Ovary (tissue), 9 donors: ENCODE results near the gene LAMTOR1. TPM values are rescaled to one million over a fixed set of nuclear protein-coding genes. Genes with fewer than 3 reads are reported as not detected.

Experiments used
- DNase-seq, 5 donors: peaks; one replicate each; pipeline ENCODE4 v3.0.0-alpha.2; 2019 to 2020
- H3K27ac ChIP-seq, 2 donors: fragments of 200-600 bp; one replicate each; pipeline versions ENCODE4 v1.5.1 to v1.8.0; 2019 to 2022
- H3K27me3 ChIP-seq: fragments of 200-600 bp; one replicate; pipeline ENCODE4 v1.8.0; 2022
- H3K36me3 ChIP-seq: fragments of 200-600 bp; sonication (generic); one replicate; pipeline ENCODE4 v1.5.1; 2019
- H3K4me1 ChIP-seq: one replicate; pipeline ENCODE4 v1.8.1; 2013; ENCODE audit warnings: mild to moderate bottlenecking, moderate library complexity; ENCODE audit not compliant: insufficient read depth
- H3K4me3 ChIP-seq: fragments of 200-600 bp; sonication (generic); one replicate; pipeline ENCODE4 v1.5.1; 2017
- H3K9me3 ChIP-seq, 2 donors: fragments of 200-600 bp in 1 of 2; sonication (generic) in 1 of 2; one replicate each; pipeline versions ENCODE4 v1.5.1 to v1.8.1; 2013 to 2019; ENCODE audit warnings: mild to moderate bottlenecking in 1 of 2, moderate library complexity in 1 of 2
- CTCF ChIP-seq, 3 donors: fragments of 450-650 bp in 2 of 3; fragments of 200-600 bp in 1 of 3; IDR thresholded peaks; one replicate each; pipeline versions ENCODE4 v1.5.1 to v1.8.0; 2016 to 2022; ENCODE audit warnings: antibody characterized with exemption in 3 of 3, mild to moderate bottlenecking in 1 of 3
- EP300 ChIP-seq: sonication (generic); formaldehyde crosslinking; IDR thresholded peaks from one replicate; pipeline ENCODE4 v1.6.1; 2017; ENCODE audit warnings: antibody characterized with exemption
- POLR2A ChIP-seq: fragments of 450-650 bp; IDR thresholded peaks from one replicate; pipeline ENCODE4 v1.6.1; 2017; ENCODE audit warnings: antibody characterized with exemption, mild to moderate bottlenecking, moderate library complexity
- WGBS, 3 donors: extraction: QIAGEN DNeasy Blood & Tissue Kit in 1 of 3; methylation state at CpG; one replicate each; pipeline versions ENCODE4 v1.1.5 to v1.1.7; 2013 to 2017; 5-methylcytosine and 5-hydroxymethylcytosine counted together
- intact Hi-C, 4 donors: fragments of 100-400 bp; cut with DNase I; formaldehyde crosslinking; loops; one replicate each; pipeline versions ENCODE4 v1.11.0 to v1.15.1; 2022 to 2023
- polyA plus RNA-seq, 2 donors: library from polyadenylated mRNA; stranded (reverse); fragments of 200-250 nt in 1 of 2; fragments of 350-450 nt in 1 of 2; fragmentation: Illumina TruSeq in 1 of 2; extraction: RNeasy Lipid Tissue Mini Kit (QIAGEN cat#74804) in 1 of 2; gene quantifications; one replicate each; pipeline ENCODE4 v1.2.3, GENCODE V29; 2013 to 2014
- total RNA-seq, 7 donors: library from RNA; depleted of rRNA in 2 of 7; stranded (reverse); fragments of >200 nt in 2 of 7; fragmentation: NEBNext Ultra II Directional in 3 of 7; extraction: Animal tissue kit (Norgen Biotek cat#: 25700) in 3 of 7; gene quantifications; one replicate each; pipeline versions ENCODE4 v1.1.0 to v1.2.4, GENCODE V29; 2016 to 2023
- donor health status: DM: no; HTN: no; CAD: no; lungs with moderate emphysema.
- donor health status: DM: no; HTN: no; CAD: no.
- donor health status: Bipolar disorder and iron deficiency.
- donor health status: DM: yes; HTN: yes; CAD: no.
- donor health status: DM: no; HTN: no; CAD: no.
- donor health status: DM: yes; HTN: yes; CAD: no.

LAMTOR1 gene
- total and polyA plus RNA-seq, 9 donors, result 64.0 to 118 (median 75.1) TPM

GRCh38 chr11:72083414-72083813, 19.7 kb downstream of the LAMTOR1 start:
- TF ChIP-seq POLR2A (no peak), EP300 (no peak), CTCF (IDR thresholded peaks at IDR 0.05) (no peak)

GRCh38 chr11:72081821-72082453, 21.2 kb downstream of the LAMTOR1 start:
- intact Hi-C loops, result loop anchor here in 1 of 4 donors (2.0 kb wide), 1 partner anchor 43 kb away; no protein-coding TSS in a partner anchor
- 93 to 97% (median 95%) methylated on average over 3 of the region's 3 CpGs for WGBS, 3 donors
- TF ChIP-seq CTCF (IDR thresholded peaks at IDR 0.05) (no peak), EP300 (no peak), POLR2A (no peak)

More at GRCh38 chr11:72083414-72083813, 19.7 kb downstream of the LAMTOR1 start:
- H3K36me3 ChIP-seq, result no peaks in the 10 kb centered on the region
- no peaks in the 10 kb centered on the region for H3K9me3 ChIP-seq
- H3K4me1 ChIP-seq, result no peaks in the 10 kb centered on the region
- no peak overlapping the region for H3K27ac ChIP-seq
- H3K27me3 ChIP-seq, result no peaks in the 10 kb centered on the region
- H3K4me3 ChIP-seq, result no peak overlapping the region
- no peak for DNase-seq
- intact Hi-C loops, result no loop called here
- 77 to 87% (median 86%) methylated on average over 2 of the region's 2 CpGs for WGBS, 3 donors

GRCh38 chr11:72081184-72081644, 21.9 kb downstream of the LAMTOR1 start:
- intact Hi-C loops, result loop anchor here in 1 of 4 donors (2.0 kb wide), 1 partner anchor 42 kb away; no protein-coding TSS in a partner anchor
- no peaks in the 10 kb centered on the region for H3K9me3 ChIP-seq
- DNase-seq, result no peak
- H3K4me3 ChIP-seq, result peak overlapping the region; percentile 51
- H3K36me3 ChIP-seq, result no peaks in the 10 kb centered on the region
- TF ChIP-seq EP300 (no peak), POLR2A (no peak), CTCF (IDR thresholded peaks at IDR 0.05) (no peak)
- 49 to 66% (median 64%) methylated on average over 21 of the region's 21 CpGs for WGBS, 3 donors
- H3K27ac ChIP-seq, result peak overlapping the region; percentile 36 to 61
- no peaks in the 10 kb centered on the region for H3K4me1 ChIP-seq
- no peaks in the 10 kb centered on the region for H3K27me3 ChIP-seq

More at GRCh38 chr11:72081821-72082453, 21.2 kb downstream of the LAMTOR1 start:
- DNase-seq, result no peak
- Histone ChIP-seq H3K9me3 (no peaks in the 10 kb centered on the region), H3K27me3 (no peaks in the 10 kb centered on the region), H3K4me3 (no peak overlapping the region), H3K4me1 (no peaks in the 10 kb centered on the region), H3K27ac (no peak overlapping the region), H3K36me3 (no peaks in the 10 kb centered on the region)

GRCh38 chr11:72080326-72081183, 22.5 kb downstream of the LAMTOR1 start, which contains the start of the genes LRRC51 and NUMA1:
LRRC51 (plus strand) TSS chr11:72080850; CDS start chr11:72089084, 8,234 bp downstream.
NUMA1 (minus strand) TSS chr11:72080542; CDS start chr11:72035943, 44,599 bp downstream.
- WGBS, 3 donors, result 0 to 1% (median 0%) methylated on average over 60 of the region's 60 CpGs
- peak; percentile 99 to 100 (median 99) for DNase-seq
- Histone ChIP-seq H3K27me3 (no peaks in the 10 kb centered on the region), H3K36me3 (no peaks in the 10 kb centered on the region), H3K27ac (peak within 1 kb of the TSS; percentile 36 to 89), H3K9me3 (no peaks in the 10 kb centered on the region), H3K4me3 (peak within 1 kb of the TSS; percentile 63), H3K4me1 (no peaks in the 10 kb centered on the region)
- TF ChIP-seq EP300 (peak; percentile 65), POLR2A (peak; percentile 53), CTCF (IDR thresholded peaks at IDR 0.05) (no peak)
- intact Hi-C loops, result loop anchor here in 1 of 4 donors (2.0 kb wide), 1 partner anchor 42 kb away; no protein-coding TSS in a partner anchor
